Muscle layer of colon (tissue), 2 donors: ENCODE data around the gene ACAP1.

Experiments used
- H3K27ac ChIP-seq: one replicate; pipeline ENCODE4 v1.7.0; 2013; ENCODE audit warnings: low read depth, mild to moderate bottlenecking, low read length, moderate library complexity
- H3K27me3 ChIP-seq, 2 donors: one replicate each; pipeline ENCODE4 v1.7.0; 2013; ENCODE audit warnings: low read length in 2 of 2, mild to moderate bottlenecking in 2 of 2; ENCODE audit not compliant: insufficient read depth in 2 of 2, control insufficient read depth in 1 of 2
- H3K36me3 ChIP-seq: one replicate; pipeline ENCODE4 v1.7.0; 2013; ENCODE audit warnings: mild to moderate bottlenecking, low read length; ENCODE audit not compliant: insufficient read depth
- H3K4me1 ChIP-seq: one replicate; pipeline ENCODE4 v1.7.0; 2013; ENCODE audit warnings: mild to moderate bottlenecking, low read length; ENCODE audit not compliant: insufficient read depth
- H3K4me3 ChIP-seq, 2 donors: one replicate each; pipeline ENCODE4 v1.7.0; 2013; ENCODE audit warnings: low read length in 2 of 2, low read depth in 1 of 2, mild to moderate bottlenecking in 1 of 2, moderate library complexity in 1 of 2
- H3K9ac ChIP-seq: one replicate; pipeline ENCODE4 v1.7.0; 2013; ENCODE audit warnings: low read length
- H3K9me3 ChIP-seq: one replicate; pipeline ENCODE4 v1.7.0; 2013; ENCODE audit warnings: mild to moderate bottlenecking, low read length
- donor health status: abdominal sarcoma.
- donor health status: Adenocarcinoma of cecum.

The ACAP1 gene

GRCh38 chr17:7383371-7383741, 47.0 kb downstream of the ACAP1 start:
- Histone ChIP-seq H3K4me3 (peak overlapping the region; percentile 48 to 56), H3K4me1 (peaks cover 21% of the 10 kb centered on the region), H3K9ac (no peak overlapping the region), H3K9me3 (no peaks in the 10 kb centered on the region), H3K27me3 (no peaks in the 10 kb centered on the region), H3K36me3 (no peaks in the 10 kb centered on the region), H3K27ac (no peak overlapping the region)

DNA sequence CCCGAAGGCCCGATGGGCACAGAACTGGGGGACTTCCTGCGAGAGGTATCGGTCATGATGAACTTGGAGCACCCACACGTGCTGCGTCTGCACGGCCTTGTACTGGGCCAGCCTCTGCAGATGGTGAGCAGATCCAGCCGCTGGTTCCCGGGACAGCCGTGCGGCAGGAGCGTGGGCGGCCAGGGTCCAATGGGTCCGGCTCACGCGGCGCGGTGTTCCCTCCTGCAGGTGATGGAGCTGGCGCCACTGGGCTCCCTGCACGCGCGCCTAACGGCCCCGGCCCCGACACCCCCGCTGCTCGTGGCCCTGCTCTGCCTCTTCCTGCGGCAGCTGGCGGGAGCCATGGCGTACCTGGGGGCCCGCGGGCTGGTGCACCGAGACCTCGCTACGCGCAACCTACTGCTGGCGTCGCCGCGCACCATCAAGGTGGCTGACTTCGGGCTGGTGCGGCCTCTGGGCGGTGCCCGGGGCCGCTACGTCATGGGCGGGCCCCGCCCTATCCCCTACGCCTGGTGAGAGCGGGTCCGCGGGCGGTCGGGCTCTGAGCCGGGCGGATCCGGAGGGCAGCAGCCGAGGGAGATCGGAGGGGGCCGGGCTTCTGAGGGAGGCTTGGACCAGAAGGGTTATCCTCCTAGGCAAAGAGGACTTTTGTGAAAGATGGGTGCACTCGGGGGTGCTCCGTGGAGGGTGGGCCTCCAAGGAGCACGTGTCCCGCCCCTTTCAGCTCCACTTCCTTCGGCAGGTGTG, 47.6 kb downstream of the ACAP1 start:
- no peaks in the 10 kb centered on the region for H3K36me3 ChIP-seq
- H3K9ac ChIP-seq: no peak overlapping the region
- peak overlapping the region; percentile 48 to 56 for H3K4me3 ChIP-seq
- H3K27ac ChIP-seq: peak overlapping the region; percentile 39
- H3K9me3 ChIP-seq: no peaks in the 10 kb centered on the region
- no peaks in the 10 kb centered on the region for H3K27me3 ChIP-seq
- H3K4me1 ChIP-seq: peaks cover 21% of the 10 kb centered on the region

DNA sequence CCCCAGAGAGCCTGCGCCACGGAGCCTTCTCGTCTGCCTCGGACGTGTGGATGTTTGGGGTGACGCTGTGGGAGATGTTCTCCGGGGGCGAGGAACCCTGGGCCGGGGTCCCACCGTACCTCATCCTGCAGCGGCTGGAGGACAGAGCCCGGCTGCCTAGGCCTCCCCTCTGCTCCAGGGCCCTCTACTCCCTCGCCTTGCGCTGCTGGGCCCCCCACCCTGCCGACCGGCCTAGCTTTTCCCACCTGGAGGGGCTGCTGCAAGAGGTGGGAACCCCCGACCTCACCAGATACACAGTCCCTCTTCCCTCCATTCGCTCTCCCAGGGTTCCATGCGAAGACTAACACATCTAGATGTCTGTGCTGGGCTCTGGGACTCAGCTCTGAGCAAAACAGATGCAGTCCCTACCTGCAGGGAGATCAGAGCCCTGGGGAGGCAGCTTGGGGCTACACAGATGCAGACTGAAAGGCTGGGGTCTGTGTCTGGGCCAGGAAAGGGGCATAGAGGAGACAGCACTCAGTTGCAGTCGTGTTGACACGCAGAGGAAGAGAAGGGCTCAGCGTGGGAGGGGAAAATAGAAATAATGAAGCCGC, 48.3 kb downstream of the ACAP1 start:
- Histone ChIP-seq H3K36me3 (no peaks in the 10 kb centered on the region), H3K4me1 (peaks cover 21% of the 10 kb centered on the region), H3K4me3 (peak overlapping the region; percentile 48 to 56), H3K9me3 (no peaks in the 10 kb centered on the region), H3K9ac (no peak overlapping the region), H3K27ac (peak overlapping the region; percentile 39), H3K27me3 (no peaks in the 10 kb centered on the region)

GRCh38 chr17:7388856-7389255, 52.5 kb downstream of the ACAP1 start:
- Histone ChIP-seq H3K9me3 (no peaks in the 10 kb centered on the region), H3K9ac (no peak overlapping the region), H3K27ac (no peak overlapping the region), H3K4me1 (peaks cover 8% of the 10 kb centered on the region), H3K4me3 (no peak overlapping the region), H3K36me3 (peaks cover 6% of the 10 kb centered on the region), H3K27me3 (no peaks in the 10 kb centered on the region)

GRCh38 chr17:7389924-7390910, 53.9 kb downstream of the ACAP1 start:
- H3K9ac ChIP-seq: no peak overlapping the region
- no peaks in the 10 kb centered on the region for H3K9me3 ChIP-seq
- H3K27ac ChIP-seq: no peak overlapping the region
- H3K4me1 ChIP-seq: peaks cover 8% of the 10 kb centered on the region
- H3K4me3 ChIP-seq: no peak overlapping the region
- H3K36me3 ChIP-seq: peaks cover 6% of the 10 kb centered on the region
- no peaks in the 10 kb centered on the region for H3K27me3 ChIP-seq

GRCh38 chr17:7391307-7391706, 55.0 kb downstream of the ACAP1 start:
- H3K4me1 ChIP-seq: peaks cover 8% of the 10 kb centered on the region
- H3K4me3 ChIP-seq: no peak overlapping the region
- no peak overlapping the region for H3K27ac ChIP-seq
- peaks cover 6% of the 10 kb centered on the region for H3K36me3 ChIP-seq
- H3K9me3 ChIP-seq: no peaks in the 10 kb centered on the region
- no peaks in the 10 kb centered on the region for H3K27me3 ChIP-seq
- no peak overlapping the region for H3K9ac ChIP-seq

DNA sequence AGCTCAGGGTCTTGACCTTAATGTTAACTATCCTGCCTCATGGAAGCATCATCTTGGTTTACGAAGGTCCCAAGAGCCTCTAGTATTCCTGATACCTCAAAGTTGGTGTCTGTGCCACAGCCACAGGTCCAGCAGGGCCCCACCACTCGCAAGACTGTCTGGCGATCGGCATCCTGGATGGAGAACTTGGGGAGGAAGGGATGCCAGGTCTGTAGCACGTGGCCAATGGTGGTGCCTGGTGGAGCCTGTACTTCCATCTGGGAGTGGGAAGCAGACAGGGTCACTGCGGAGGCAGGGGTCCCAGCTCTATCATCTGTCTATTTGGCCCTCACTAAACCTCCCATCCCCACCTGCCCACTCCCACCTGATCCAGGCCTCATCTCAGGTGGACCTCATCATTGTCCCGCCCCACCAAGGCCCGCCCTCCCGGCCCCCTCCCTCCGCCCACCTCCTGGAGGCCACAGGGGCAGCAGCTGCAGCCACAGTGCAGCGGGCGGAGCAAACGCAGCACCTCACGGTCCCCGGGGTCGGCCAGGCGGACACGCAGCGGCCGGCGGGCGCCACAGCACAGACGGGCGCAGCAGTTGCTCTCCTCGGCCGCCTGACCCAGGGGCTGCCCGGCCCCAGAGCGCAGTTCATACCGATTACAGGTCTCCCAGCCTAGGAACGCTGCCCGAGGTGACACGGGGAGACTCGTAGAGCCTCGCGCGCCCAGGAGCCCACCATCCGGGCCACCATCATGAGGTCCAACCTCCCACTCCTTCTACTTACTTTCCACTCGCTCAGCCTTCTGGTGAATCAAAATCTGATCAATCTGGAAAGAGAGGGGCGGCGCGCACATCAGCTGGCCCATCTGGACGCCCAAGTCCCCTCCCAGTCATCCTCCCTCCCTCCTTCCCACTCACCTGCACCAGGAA, 56.6 kb downstream of the ACAP1 start:
- Histone ChIP-seq H3K4me1 (peaks cover 8% of the 10 kb centered on the region), H3K9ac (peak overlapping the region; percentile 68), H3K27ac (no peak overlapping the region), H3K4me3 (peak overlapping the region in 1 of 2 donors; percentile 86), H3K9me3 (no peaks in the 10 kb centered on the region), H3K27me3 (no peaks in the 10 kb centered on the region), H3K36me3 (peaks cover 6% of the 10 kb centered on the region)

- H3K9me3 ChIP-seq: no peaks in the 10 kb centered on the region
- no peaks in the 10 kb centered on the region for H3K27me3 ChIP-seq
Measured at GRCh38 chr17:7393613-7394451, 57.5 kb downstream of the ACAP1 start.

GRCh38 chr17:7394452-7395191, 58.3 kb downstream of the ACAP1 start, which contains the start of gene PLSCR3:
Gene PLSCR3, minus strand, starts transcription at chr17:7394525. Its CDS starts 415 bp downstream, at chr17:7394110.
- H3K4me1 ChIP-seq: peaks cover 8% of the 10 kb centered on the region
- peak within 1 kb of the TSS; percentile 86 to 91 for H3K4me3 ChIP-seq
- H3K9ac ChIP-seq: peak within 1 kb of the TSS; percentile 68
- H3K27me3 ChIP-seq: no peaks in the 10 kb centered on the region
- H3K36me3 ChIP-seq: peaks cover 6% of the 10 kb centered on the region
- peak within 1 kb of the TSS; percentile 77 for H3K27ac ChIP-seq
- H3K9me3 ChIP-seq: no peaks in the 10 kb centered on the region

More at GRCh38 chr17:7393613-7394451, 57.5 kb downstream of the ACAP1 start:
- Histone ChIP-seq H3K36me3 (peaks cover 6% of the 10 kb centered on the region), H3K4me3 (peak overlapping the region; percentile 86 to 91), H3K4me1 (peaks cover 8% of the 10 kb centered on the region), H3K27ac (peak overlapping the region; percentile 77), H3K9ac (peak overlapping the region; percentile 68)
